HG02759 (cell line): Measurements from ENCODE around the gene GATA1.
A peak's percentile ranks its signal among the peaks of the same experiment; 100 is the strongest.

Experiments
- ATAC-seq: cut with Tn5 transposase; IDR thresholded peaks from one replicate; pipeline ENCODE4 v1.9.1; 2021; ENCODE audit warnings: mild to moderate bottlenecking, moderate library complexity; ENCODE audit not compliant: unreplicated experiment

GATA1 gene

DNA sequence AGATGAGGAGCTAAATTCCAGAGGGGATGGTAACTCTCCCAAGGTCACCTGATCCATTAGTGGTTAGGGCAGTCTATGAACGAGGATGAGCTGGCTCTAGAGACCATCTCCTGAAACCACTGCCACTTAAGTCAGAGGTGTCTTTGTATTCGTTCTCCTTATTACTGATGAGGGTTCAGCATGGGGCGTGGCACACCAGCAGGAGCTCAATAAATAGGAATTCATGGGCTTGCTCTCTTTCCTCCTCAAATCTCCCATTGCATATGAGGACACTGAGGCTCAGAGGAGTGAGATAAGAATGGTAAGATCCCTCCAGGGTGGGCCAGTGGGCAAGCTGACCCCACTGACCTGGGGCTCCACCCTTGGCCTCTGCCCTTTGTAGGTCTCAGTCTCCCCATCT, 1.7 kb upstream of the GATA1 start:
- no peak for ATAC-seq

DNA sequence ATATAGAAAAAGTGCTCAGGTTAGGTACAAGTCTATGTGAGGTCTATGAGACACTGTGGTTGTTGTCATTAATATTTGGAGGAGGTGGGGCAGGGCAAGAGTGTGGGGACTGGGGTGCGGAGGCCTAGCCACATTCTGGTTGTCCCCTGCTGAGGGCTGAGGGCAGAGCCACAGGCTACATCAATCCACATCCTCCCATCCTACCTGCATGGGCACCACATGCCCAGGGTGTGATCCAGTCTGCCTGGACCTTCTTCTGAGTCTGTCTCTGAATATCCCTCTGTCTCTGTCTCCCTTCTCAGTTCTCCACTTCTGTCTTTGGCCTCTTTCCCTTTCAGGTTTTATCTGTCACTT, 1.2 kb upstream of the GATA1 start:
- ATAC-seq = no peak

DNA sequence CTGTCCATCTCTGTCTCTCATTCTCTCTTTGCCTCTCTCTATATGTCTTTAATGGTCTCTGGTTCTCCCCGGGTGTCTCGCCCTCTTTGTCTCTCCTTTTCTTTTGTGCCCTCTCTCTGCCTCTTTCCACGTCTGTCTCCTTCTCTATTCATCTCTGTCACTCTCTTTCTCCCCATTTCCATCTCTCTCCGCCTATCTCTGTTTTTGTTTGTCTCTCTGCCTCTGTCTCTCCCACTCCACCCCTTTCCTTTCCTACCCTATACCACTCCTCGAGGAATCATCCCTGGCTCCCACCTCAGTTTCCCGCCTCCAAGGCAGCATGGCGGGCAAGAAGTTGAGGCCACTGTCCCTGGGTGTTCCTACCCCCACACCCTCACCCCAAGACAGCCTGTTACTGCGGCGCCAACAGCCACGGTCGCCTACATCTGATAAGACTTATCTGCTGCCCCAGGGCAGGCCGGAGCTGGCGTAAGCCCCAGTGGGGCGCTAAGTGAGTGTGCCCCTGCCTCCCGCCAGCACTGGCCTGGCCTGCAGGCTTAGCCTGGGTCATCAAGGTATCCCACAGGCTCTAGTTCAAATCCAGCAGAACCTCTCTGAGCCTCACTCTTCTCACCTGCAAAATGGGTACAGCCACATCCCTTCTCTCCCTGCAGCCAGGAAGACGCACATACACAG, 713 bp upstream of the GATA1 start:
- ATAC-seq = no peak

DNA sequence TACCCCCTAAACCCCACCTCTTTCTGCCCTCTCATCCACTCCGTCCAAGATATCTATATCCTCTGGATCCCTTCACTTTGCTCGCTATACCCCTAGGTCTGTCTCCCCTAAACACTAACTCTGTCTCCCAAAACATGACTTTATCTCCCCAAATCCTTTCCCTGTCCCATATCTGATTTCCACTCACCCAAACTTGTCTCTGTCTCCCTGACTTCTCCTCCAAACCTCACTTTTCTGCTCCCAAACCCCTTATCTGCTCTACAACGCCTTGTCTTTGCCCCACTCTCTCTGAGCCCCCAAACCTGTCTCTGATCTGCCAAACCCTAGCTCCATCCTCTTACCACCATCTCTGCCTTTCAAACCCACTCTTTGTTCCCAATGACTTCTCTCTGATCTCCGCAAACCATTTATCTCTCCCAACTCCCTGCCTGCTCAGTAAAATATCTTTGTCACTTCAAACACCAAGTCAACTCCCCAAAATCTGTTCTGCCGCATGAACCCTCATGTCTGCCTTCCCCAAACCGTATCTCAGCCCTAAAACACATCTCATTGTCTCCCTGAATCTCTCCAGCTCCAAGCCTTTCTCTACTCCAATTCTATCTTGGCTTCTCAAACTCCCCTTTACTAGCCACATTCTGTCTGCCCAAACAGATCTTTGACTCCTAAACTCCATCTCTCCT, 575 bp downstream of the GATA1 start:
- no peak for ATAC-seq

DNA sequence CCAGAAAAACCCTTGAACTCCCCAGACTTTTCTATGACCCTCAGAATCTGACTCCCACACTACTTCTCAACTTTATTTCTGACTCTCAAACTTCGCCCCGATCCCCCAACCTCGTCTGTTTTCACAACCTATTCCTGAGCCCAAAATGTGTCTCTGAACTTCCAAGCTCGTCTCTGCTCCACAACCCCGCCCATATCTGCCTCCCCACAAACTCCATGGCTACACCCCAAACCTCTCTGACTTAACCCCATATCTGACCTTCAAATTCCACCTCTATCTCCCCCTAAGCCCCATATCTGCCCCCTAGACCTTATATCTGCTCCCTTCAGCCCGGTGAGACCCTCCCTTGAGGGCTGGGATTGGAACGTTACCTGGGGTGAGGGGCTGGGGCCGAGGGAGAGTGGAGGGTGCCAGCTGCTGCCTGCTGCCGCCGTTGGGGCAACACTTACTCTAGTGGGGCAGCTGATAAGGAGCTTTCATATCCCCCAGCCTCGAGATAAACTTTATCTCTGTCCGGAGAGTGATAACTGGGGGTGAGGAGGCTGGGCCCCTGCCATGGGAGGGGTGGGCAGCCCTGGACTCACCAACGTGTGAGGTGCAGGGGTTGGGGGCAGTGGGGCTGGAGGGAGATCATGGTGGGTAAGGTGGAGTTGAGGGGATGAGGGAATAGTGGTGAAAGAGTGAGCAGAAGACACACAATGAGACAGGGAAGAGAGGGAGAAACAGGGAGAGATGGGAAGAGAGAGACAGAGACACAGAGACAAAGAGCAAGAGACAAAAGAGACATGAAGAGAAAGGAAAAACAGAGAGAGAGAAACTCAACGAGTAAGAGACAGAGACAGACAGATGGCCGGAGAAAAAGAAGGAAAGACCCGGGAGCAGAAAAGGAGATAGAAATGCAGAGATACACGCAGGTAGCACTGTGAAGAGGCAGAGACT, 1.4 kb downstream of the GATA1 start:
- ATAC-seq = no peak

DNA sequence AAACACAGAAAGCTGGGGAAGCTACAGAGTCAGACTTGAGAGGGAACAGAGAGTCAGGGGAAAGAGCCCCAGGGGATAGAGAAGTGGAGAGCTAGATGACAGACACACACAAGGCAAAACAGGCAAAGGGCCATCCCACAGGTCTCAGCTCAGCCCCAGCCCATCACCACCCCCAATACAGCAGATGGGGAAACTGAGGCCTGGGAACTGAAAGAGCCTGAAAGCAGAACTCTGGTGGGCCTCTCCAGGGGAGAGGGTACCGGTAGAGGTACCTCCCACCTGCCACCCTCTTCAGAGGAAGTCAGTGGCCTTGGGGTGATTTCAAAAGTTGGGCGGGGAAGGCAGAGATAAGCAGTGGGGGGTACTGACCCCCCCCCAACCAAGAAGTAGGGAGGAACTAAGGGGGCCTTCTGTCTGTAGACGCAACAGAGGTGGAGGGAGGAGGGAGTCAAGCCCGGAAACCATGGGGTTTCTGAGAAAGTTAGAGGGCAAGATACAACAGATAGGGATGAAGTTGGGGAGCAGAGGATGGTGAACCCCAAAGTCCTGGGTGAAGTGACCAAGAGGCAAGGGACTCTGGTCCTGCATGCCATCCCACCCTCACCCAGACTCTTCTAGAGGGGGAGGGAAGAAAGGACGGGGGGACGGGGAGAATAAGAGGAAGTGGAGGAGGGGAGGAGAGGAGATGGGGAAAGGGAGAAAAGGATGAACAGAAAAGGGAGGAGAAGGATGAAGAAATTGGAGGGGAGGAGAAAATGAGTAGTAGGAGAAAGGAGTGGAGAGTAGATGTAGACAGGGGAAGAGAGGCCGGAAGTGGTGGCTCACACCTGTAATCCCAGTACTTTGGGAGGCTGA, 3.2 kb downstream of the GATA1 start:
- ATAC-seq = no peak

DNA sequence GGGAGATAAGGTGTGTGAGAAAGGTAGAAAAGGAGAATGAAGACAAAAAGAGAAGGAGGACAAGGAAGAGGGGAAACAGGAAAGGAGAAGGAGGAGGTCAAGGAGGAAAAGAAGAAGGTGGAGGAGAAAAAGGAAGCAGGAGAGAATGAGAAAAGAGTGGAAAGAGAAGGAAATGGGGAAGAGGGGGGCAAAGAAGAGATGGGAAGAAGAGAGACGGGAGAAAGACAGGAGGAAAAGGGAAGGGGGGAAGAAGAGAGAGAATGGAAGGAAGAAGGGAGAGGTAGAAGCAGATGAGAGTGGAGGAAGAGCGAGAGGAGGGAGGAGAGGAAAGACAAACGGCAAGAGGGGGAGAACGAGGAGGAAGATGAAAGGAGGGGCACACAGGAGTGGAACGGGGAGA, 4.1 kb downstream of the GATA1 start:
- ATAC-seq = no peak

DNA sequence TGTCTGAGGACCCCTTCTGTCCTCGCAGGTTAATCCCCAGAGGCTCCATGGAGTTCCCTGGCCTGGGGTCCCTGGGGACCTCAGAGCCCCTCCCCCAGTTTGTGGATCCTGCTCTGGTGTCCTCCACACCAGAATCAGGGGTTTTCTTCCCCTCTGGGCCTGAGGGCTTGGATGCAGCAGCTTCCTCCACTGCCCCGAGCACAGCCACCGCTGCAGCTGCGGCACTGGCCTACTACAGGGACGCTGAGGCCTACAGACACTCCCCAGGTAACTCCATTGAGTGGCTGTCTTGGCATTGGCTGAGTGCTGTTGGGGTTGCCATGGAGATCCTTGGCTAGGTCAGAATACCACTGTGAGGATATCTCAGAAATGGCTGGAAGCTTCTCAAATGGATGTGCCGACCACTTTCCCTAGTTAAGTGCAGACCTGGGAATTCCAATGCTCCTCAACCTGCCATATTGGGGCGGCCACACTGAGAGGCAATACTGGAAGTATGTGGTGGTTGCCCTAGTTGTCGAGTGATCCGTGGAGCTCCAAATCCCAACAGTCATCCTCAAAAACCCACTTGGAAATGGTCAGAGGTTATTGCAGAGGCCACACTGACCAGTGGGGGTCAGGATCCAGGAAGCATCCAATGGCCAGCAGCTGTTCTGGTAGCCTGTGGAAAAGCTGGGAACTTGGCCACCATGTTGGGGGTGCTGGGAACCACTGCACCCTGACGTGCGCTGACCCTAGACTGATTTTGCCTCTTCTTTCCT, 4.9 kb downstream of the GATA1 start:
- no peak for ATAC-seq

DNA sequence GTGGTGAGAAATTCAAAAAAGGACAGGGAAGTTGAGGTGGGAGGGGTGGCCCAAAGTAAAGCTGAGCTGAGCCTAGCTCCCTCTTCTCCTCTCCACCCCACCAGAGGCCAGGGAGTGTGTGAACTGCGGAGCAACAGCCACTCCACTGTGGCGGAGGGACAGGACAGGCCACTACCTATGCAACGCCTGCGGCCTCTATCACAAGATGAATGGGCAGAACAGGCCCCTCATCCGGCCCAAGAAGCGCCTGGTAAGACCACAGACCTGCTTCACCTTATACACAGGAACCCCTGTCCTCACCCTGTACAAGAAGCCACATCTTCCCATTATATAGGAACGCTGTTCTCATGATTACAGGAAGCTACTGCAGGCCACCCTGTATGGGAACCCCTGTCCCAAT, 5.8 kb downstream of the GATA1 start:
- no peak for ATAC-seq

DNA sequence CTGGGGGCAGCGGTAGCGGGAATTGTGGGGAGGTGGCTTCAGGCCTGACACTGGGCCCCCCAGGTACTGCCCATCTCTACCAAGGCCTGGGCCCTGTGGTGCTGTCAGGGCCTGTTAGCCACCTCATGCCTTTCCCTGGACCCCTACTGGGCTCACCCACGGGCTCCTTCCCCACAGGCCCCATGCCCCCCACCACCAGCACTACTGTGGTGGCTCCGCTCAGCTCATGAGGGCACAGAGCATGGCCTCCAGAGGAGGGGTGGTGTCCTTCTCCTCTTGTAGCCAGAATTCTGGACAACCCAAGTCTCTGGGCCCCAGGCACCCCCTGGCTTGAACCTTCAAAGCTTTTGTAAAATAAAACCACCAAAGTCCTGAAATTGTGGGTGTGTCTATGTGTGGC, 7.5 kb downstream of the GATA1 start:
- no peak for ATAC-seq

DNA sequence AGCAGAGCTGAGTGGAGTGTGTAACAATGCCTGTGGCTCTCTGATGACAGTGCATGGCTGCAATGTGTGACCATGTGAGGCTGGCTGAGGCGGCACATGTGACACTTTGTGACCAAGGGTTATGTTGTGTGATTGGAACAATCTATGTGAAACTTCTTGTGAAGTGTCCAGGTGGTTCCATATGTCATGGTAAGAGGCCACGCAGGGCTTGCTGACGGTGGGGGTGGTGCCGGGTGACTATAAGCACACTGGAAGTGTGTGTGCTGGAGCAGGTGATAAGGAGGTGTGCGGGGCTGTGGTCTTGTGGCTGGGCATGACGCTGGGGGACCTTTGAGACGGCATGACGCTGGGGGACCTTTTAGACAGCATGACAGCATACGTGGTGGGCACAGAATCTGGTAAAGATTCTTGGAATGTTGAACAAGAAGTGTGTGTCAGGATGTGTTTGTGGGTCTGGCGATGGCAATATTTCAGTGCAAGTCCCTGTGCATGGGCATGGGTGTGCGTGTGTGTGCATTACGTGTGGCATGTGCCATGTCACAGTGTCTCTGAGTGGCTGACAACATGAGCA, 8.0 kb downstream of the GATA1 start:
- ATAC-seq = no peak

DNA sequence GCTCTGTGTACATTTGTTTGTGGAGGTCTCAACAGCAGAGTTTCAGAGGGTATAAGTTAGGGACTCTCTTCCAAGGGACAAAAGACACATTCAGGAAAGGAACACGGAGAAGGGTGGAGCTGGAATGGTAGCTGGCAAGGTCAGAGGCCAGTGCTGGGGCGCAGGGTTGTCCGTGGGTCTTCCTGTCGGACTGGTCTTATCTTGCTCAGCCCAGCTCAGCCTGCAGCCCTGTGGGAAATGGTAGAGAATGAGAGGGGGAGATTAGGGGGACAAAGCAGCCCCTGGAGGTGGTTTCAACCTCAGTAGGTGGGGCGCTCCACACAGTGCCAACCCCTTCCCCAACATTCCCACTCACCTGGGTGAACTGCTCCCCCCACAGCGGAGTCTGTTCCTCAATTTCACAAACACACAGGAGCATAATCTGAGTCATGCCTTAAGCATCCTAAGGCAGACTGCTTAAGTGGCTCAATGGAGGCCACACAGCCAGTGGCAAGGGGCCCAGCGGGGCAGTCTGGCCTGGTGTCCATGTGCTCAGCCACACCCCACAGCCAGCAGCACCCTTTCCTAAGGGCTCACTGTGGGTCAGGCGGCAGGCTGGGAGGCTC, 8.6 kb downstream of the GATA1 start:
- no peak for ATAC-seq

DNA sequence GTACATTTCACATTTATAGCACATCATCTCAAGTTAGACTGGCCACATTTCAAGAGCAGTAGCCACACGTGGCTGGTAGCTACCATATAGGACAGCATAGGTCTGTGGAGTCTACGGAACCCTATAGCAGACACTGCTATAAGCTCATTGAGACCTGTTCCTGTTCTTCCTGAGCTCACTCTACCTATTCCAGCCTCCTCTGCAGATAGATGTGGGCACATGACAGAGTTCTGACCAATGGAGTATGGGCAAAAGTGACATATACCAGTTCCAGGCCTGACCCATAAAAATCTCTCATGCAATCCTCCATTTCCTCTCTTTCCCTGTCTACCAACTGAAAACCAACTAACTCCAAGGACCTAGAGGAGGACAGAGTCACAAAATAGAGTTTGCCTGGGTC, 11.9 kb downstream of the GATA1 start:
- ATAC-seq = no peak

DNA sequence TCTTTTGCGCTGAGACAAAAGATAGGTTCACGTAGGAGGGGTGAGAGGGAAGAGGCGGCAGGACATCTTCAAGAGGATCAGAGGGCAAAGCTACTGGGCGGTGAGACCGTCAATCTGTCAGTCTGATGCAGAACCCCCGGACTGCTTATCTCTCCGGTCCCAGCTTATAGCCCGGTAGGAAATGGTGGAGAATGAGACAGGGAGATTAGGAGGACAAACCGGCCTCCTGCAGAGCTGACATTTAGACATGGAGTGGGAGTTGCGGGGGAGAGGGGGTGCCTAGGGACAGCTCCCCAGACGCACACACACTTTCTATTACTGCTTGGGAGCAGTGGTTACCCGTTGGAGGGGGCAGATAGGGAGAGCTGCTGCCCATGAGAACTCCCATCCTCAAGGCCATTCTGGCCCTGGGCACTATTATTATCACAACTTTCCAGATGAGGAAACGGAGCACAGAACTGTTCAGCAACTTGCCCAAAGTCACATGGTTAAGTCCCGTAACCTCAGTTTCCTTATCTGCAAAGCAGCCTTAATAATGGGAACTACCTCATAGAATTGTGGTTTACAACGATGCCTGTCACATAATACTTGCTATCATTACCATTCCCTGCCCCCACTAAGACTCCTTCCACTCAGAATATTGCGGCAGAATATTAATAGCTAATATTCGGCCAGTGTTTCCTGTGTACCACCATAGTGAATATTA, 14.3 kb downstream of the GATA1 start:
- ATAC-seq = no peak

DNA sequence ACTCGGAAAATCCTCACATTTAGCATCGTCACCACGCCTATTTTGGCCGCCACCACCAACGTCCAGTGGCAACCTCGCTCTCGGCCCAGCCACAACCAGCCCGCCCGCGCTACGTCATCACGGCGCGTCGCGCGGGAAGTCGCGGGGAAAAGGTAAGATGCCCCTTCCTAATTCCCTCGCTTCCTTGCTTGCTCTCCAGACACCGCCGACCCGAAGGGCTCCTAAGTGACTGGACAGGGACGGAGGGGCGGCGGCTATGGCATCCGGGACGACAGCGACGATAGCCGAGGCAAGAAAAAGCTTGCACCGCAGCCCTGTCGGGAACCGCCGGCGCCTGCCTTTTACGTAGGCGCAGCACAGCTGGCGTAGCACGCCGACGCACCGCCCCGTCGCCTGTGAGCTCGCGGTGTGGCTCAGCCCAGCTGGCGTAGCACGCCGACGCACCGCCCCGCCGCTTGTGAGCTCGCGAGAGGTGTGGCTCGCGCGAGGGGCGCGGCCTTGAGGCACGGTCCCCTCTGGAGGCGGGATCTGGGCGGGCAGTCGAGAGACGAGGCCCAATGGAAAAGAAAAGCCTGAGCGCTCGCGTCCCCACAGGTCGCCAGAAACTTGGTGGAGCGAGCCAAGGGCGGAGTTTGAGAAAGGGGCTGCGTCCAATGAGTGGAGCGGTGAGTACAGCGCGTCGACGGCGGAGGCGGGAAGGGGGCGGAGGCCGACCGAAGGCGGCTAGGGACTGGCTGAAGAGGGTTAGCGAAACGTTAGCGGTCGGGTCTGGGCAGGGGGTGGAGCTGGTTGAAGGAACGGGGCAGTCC, 15.1 kb downstream of the GATA1 start, which contains the start of gene HDAC6:
Gene HDAC6 (plus strand): TSS at position 788 of the 809 bp plus-strand sequence. CDS start 626 bp downstream, outside the sequence.
- ATAC-seq = peak; percentile 87

DNA sequence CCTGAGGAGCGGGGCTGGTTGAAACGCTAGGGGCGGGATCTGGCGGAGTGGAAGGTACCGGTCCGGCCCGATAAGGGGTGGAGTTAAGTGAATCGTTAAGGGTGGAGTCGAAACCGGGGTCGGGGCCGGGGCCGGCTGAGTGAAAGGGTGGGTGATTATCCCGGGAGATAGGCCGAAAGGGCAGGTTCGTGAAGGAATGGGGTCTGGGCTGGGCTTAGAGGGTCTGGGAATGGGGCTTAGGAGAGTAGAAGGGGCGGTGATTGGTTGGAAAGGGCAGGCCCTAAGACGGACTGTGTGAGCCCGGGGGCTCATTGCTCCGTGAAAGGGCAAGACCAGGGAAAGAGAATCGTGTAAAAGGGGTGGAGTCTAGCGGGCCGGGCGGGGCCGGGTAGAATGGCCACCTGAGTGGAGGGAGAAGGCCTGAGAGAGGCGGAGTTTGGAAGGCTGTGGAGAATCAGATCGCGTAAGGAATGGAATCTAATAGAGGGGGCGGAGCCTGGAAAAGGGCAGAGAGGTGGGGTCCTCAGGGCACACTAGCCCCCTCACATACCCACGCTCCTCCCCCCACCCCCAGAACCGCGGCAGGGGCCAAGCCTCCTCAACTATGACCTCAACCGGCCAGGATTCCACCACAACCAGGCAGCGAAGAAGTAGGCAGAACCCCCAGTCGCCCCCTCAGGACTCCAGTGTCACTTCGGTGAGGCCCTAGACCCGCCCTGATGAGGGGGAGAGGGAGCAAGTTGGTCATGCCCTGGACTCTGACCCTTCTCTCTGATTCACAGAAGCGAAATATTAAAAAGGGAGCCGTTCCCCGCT, 15.9 kb downstream of the GATA1 start:
- ATAC-seq = peak; percentile 46

DNA sequence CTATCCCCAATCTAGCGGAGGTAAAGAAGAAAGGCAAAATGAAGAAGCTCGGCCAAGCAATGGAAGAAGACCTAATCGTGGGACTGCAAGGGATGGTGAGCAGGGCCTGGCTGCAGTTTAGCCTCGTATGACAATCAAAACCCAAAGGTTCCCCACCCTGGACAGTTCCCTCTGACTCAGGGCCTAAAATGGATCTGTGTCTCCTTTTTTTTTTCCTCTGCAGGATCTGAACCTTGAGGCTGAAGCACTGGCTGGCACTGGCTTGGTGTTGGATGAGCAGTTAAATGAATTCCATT, 16.5 kb downstream of the GATA1 start:
- ATAC-seq = no peak
